NCI-H1694 (cell line): Measurements from ENCODE around the gene FCAMR.
"Not testable (repeated sequence)": the region's sequence is repeated elsewhere in the genome, so short reads cannot be mapped to it uniquely, and the experiment has no call there.

ENCODE experiments used
- DNase-seq: peaks from one replicate; lab custom pipeline; 2025; lab: John Stamatoyannopoulos, UW

FCAMR gene

GRCh38 chr1:206931709-206932108, 38.6 kb downstream of the FCAMR start:
- DNase-seq: no peak

GRCh38 chr1:206930210-206930798, 40.0 kb downstream of the FCAMR start:
- no peak for DNase-seq

DNA sequence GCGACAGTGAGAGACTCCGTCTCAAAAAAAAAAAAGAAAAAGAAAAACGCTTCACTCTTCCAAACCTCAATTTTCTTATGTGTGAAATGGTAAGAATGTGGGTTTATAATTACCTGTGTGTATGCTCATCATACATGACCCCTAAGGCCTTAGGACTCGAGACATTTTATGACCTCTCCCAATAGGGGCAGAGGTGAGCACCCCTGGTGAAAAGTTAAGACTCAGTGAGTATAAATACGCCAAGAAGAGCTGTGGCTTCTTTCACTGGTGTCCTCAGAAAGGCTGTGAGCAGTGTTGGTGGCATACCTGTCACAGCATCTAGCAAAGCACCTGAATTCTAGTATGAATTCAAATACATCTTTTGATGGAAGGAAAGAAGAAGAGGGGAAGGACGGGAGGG, 40.7 kb downstream of the FCAMR start:
- DNase-seq: no peak

DNA sequence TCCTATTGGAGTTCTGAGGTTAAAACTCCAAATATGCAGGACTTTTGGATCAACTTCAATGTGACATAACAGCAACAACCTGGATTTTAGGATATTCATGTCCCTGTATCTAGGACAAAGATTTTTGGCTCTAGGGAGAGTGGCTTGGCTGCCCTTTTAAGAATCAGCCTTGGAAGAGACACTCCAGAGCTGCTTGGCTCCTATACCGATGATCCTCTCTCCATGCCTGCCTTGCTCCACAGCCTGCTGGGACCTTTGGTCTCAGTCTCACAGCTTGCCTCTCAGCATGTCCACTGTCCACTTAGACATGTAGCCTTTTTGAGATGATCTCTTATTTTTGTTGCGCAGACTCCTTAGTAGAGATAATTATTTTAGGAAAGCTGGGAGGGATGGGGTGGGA, 44.0 kb downstream of the FCAMR start:
- no peak for DNase-seq

DNA sequence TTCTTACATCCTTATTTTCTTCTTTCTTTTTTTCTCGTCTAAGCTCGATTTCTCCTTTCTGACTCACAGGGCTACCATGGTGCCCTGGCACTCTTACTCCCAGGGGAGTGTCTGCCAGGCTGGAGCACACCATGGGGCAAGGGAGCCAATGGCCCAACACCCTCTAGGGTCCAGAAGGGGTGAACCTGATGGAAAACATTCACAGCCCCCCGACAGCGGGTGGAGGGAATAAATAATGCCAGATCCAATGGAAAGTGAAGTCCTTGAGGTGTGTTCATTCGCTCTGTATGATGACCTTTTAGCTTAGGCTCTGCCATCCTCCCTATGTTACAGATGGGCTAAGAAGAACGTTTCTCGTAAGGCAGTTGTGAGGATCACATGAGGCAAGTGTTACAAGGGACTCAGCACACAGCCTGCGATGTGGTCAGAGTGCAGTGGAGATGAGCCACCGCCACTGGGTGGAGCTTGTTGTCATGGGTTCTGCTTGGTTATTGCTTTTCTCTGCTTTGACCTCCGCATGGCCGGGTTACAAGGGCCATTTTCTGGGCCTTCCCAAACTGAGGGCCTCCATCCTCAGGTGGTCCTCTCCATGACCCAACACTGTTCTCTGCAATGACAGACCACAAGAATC, 45.0 kb downstream of the FCAMR start:
- no peak for DNase-seq

DNA sequence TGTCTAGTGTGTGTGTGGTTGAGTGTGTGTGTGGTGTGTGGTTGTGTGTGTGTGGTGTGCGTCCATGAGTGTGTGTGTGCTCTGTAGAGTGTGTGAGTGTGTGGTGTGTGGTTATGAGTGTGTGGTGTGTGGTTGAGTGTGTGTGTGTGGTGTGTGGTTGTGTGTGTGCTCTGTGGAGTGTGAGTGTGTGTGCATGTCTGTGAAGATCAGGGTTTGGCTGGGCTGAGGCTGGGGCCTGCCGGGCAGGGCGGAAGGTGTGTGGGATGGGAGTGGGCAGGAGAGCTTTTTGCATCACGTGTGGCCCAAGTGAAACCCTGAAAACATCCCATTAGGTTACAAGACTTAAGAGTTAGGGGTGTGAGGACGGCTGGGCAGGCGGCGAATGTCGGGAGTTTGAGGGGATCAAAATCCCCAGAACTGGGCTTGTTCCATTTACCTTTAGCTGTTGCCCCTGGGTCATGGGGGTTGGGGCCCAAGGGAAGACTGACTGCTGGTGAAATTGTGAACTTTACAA, 45.6 kb downstream of the FCAMR start:
- DNase-seq: no peak

DNA sequence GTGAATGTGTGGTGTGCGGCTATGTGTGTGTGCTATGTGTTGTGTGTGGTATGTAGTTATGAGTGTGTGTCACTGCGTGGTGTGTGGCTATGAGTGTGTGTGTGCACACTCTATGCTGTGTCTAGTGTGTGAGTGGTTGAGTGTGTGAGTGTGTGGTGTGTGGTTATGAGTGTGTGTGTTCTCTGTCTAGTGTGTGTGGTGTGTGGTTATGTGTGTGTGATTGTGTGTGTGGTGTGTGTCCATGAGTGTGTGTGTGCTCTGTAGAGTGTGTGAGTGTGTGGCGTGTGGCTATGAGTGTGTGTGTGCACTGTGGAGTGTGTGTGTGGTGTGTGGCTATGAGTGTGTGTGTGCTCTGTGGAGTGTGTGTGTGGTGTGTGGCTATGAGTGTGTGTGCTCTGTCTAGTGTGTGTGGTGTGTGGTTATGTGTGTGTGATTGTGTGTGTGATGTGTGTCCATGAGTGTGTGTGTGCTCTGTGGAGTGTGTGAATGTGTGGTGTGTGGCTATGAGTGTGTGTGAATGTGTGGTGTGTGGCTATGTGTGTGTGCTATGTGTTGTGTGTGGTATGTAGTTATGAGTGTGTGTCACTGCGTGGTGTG, 46.2 kb downstream of the FCAMR start:
- not testable (repeated sequence) for DNase-seq

- DNase-seq: no peak
Measured at GRCh38 chr1:206923009-206923960, 47.0 kb downstream of the FCAMR start.

- DNase-seq: no peak
Measured at GRCh38 chr1:206922524-206922923, 47.7 kb downstream of the FCAMR start.

- no peak for DNase-seq
Measured at GRCh38 chr1:206921772-206922265, 48.4 kb downstream of the FCAMR start, which contains the start of gene FCMR. TSS of gene FCMR (minus strand) at chr1:206921941. CDS start at chr1:206921854, 87 bp downstream.

DNA sequence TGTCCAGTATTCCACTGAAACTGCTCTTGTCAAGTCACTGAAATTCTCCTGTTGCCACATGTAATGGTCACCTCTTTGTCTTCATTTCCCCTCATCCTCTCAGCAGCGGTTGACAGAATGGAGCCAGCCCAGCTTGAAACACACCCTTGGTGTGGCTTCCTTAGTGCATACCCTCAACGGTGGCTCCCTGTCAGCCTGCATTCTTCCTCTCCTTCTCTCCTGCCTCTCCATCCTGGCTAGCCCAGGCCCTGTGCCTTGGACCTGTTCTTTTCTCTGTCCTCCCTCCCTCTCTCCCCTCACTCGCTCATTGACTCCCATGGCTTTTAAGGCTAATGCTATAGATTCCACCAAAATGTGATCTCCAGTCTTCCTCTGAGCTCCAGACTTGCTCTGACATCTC, 52.2 kb downstream of the FCAMR start:
- no peak for DNase-seq

DNA sequence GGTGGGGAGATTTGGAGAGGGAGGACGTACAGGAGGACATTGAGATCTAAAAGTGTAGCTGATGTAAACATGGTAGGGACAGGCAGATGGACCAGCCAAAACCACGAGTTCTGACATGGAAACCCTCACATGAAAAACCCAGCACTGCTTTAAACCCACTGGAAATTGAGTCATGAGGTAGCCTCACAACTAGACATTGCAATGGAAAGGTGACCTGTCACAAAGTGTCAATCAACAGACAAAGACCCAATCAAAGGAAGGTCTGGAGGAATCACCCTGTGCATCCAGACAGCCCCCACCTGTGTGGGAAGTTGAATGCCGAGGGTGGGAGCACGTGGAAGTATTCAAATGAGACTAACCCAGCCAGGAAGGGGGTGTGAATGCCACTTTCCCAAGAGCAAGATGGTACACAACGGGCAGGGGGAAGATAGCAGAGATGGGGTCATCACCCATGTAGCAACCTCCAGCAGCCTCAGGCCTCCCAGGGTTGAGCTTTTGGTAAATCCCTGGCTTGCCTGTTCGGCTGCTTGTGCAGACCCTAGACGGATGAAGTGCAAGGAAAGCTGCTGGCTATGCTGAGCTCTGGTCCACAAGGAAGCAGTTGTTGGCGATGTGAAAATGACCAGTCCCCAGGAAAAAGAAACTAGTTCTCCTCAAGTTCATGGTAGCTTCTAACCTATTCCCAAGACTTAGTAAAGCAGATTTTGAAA, 54.1 kb downstream of the FCAMR start:
- no peak for DNase-seq

- DNase-seq: no peak
Measured at GRCh38 chr1:206915030-206915735, 55.1 kb downstream of the FCAMR start.

DNA sequence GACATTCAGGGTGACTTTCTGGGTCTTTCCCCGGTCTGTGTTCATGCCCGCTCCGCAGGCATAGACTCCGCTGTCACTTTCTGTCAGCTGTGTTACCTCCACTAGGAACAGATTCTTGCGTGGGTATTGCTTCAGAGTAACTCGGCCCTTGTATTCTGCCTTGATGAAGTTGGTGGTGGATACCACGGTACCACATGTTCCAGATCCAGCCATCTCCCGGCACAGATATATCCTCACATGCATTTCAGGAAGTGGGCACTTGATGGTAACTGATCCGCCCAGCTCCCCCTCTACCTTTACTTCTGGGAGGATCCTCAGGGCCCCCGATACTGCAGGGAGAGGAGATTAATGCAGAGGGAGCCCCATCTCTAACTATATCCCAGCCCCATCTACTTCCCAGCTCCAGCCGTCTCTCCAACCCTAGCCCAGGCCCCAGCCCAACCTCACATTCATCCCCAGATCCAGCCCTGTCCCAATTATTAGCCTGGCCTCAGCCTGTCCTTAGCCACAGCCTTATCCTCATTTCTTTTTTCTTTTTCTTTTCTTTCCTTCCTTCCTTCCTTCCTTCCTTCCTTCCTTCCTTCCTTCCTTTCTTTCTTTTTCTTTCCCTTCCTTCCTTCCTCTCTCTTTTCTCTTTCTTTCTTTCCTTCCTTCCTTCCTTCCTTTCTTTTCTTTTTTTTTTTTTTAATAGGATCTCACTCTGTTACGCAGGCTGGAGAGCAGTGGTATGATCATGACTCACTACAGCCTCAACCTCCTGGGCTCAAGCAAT, 56.3 kb downstream of the FCAMR start:
- DNase-seq: no peak

- peak; percentile 93 for DNase-seq
Measured at GRCh38 chr1:206912445-206913095, 57.7 kb downstream of the FCAMR start.

GRCh38 chr1:206911064-206911663, 59.1 kb downstream of the FCAMR start:
- DNase-seq: peak; percentile 48

DNA sequence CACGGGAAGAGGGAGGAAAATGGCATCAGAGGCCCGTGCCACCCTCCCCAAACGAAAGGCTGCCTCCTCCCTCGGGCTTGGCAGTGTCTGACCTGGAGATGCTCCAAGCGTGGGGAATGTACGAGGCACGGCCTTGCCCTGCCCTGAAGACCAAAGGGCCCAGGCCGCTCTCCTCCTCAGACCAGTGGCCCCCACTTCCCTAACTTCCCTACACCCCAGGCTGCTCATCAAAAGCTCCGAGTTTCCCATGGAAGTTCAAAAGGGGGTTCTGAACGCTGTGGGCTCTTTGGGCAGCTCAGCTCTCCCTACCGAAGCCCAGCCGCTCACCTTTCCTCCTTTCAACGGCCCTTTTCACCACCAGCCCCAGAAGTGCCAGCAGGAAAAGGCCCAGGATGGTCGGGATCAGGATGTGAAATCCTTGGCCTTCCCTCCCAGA, 60.4 kb downstream of the FCAMR start:
- no peak for DNase-seq

GRCh38 chr1:206909161-206909882, 60.9 kb downstream of the FCAMR start:
- DNase-seq: no peak
